Upper lobe of left lung (tissue), 4 donors: ENCODE data around the gene EEF2.

Experiments
- EP300 ChIP-seq, 4 donors: sonication (generic); formaldehyde crosslinking; IDR thresholded peaks; one replicate each; pipeline ENCODE4 v1.5.1; 2017; ENCODE audit warnings: antibody characterized with exemption in 4 of 4, control low read depth in 2 of 4
- POLR2A ChIP-seq, 4 donors: fragments of 450-650 bp; IDR thresholded peaks; one replicate each; pipeline ENCODE4 v1.5.1; 2016 to 2017; ENCODE audit warnings: antibody characterized with exemption in 4 of 4, mild to moderate bottlenecking in 2 of 4
- POLR2AphosphoS5 ChIP-seq, 2 donors: sonication (generic); formaldehyde crosslinking; IDR thresholded peaks; one replicate each; pipeline ENCODE4 v1.5.1; 2017; ENCODE audit warnings: antibody characterized with exemption in 2 of 2
- TF ChIP-seq, protein P1 (sequence below), 6 experiments: fragments of 450-650 bp in 4 of 6; fragments of 200-600 bp in 2 of 6; sonication (generic) in 2 of 6; IDR thresholded peaks; one replicate each; pipeline ENCODE4 v1.5.1; 2016 to 2019; ENCODE audit warnings: antibody characterized with exemption in 6 of 6

DNA sequence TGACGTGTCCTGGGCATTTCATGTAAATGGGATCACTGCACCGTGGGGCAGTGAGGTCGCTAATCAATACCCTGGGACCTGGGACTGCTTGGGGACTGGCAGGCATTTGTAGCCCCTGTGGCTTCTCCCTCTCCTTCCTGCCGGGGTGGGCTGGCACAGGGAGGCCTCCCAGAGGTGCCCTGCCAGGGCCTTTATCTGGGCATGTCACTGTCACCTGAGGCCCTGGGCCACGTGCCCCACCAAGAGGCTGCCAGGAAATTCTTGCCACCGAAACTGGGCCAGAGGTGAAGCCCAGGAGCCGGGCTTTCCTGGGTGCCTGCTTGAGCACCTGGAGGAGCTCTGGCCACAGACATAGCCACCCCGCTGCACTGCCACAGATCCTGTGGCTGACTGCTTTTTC lies 54.2 kb downstream of the EEF2 start:
- no peak for TF ChIP-seq POLR2AphosphoS5 (IDR thresholded peaks at IDR 0.05)
- TF ChIP-seq POLR2A (IDR thresholded peaks at IDR 0.05): no peak
- no peak for TF ChIP-seq EP300 (IDR thresholded peaks at IDR 0.05)
- TF ChIP-seq, protein P1, sequence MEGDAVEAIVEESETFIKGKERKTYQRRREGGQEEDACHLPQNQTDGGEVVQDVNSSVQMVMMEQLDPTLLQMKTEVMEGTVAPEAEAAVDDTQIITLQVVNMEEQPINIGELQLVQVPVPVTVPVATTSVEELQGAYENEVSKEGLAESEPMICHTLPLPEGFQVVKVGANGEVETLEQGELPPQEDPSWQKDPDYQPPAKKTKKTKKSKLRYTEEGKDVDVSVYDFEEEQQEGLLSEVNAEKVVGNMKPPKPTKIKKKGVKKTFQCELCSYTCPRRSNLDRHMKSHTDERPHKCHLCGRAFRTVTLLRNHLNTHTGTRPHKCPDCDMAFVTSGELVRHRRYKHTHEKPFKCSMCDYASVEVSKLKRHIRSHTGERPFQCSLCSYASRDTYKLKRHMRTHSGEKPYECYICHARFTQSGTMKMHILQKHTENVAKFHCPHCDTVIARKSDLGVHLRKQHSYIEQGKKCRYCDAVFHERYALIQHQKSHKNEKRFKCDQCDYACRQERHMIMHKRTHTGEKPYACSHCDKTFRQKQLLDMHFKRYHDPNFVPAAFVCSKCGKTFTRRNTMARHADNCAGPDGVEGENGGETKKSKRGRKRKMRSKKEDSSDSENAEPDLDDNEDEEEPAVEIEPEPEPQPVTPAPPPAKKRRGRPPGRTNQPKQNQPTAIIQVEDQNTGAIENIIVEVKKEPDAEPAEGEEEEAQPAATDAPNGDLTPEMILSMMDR (IDR thresholded peaks at IDR 0.05): no peak
